ENCODE results near the gene GALNT15.

GALNT15 gene

DNA sequence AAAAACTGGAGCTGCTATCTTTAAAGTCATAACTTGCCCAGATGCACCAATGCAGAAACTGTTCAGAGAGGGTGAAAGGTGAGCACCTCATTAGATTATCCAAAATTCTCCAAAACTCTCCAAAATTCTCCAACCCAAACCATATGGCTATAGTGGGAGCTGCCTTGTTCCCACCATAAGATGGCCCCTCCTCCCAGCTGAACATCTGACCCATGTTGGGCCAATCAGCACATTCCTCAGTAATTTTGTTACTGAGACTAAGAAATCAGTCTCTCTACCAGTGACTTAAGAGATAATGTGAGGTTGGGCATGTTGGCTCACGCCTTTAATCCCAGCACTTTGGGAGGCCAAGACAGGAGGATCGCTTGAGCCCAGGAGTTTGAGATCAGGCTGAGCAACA lies 57.5 kb downstream of the GALNT15 start:
- no peak for DNase-seq

GRCh38 chr3:16233806-16234205 lies 59.3 kb downstream of the GALNT15 start:
- no peak for DNase-seq

GRCh38 chr3:16234281-16234680 lies 59.8 kb downstream of the GALNT15 start:
- no peak for DNase-seq

DNA sequence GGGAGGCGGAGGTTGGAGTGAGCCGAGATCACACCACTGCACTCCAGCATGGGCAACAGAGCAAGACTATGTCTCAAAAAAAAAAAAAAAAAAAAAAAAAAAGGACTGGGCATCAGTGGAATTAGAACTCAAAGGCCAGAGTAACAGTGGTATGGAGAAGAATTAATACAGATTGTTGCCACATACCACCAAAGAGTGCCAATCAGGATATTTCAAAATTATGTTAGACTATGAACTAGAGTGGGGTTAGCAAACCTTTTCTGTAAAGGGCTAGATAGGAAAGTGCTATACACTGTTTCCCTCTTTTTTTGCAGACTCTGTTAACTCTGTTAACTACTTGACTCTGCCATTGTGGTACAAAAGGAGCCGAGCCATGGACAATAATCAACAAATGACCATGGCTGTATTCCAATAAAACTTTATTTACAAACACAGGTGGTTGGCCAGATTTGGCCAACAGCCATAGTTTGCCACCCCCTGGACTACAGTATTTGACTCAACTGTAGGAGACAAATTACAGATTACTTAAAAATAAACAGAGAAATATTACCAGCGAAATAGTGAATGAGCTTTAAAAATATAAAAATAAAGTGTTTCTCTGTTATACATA lies 61.7 kb downstream of the GALNT15 start:
- DNase-seq, result no peak

- DNase-seq, result no peak
Measured at GRCh38 chr3:16236856-16237393, 62.4 kb downstream of the GALNT15 start.

- no peak for DNase-seq
Measured at GRCh38 chr3:16239086-16239770, 64.7 kb downstream of the GALNT15 start.

DNA sequence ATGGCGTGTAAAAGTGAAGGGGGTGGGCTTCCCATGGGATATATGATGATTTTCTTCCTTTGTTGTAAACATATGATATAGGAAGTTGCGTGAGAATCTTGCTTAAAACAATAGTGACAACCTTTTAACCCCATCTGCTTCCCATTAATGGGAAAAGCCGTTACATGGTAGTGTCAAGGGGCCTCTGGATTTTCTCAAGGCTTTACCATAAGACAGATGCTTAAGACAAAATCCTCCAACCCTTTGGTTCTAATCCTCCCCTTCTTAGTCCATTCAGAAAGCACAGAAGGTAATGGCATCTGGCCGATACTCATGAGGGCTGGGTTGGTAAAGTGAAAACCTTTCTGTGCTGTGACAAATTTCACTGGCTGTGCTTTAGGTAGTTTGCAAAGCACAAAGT lies 65.3 kb downstream of the GALNT15 start:
- DNase-seq, result no peak

GRCh38 chr3:16240229-16241023 lies 65.9 kb downstream of the GALNT15 start:
- no peak for DNase-seq

DNA sequence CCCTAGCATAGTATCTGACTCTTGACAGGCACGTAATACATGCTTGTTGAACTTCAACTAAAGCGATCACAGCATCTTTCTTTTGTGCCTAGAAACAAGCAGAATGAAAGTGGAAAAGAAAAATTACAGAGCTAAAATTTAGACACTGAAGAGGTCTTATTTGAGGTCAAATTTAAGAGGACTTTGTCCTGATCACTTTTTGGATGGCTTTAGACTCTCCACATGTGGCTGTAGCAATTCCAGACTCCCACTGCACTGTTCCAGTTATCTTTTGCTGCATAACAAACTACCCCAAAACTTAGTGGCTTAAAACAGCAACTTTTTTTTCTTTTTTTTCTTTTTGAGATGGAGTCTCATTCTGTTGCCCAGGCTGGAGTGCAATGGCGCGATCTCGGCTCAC lies 66.7 kb downstream of the GALNT15 start:
- no peak for DNase-seq

DNA sequence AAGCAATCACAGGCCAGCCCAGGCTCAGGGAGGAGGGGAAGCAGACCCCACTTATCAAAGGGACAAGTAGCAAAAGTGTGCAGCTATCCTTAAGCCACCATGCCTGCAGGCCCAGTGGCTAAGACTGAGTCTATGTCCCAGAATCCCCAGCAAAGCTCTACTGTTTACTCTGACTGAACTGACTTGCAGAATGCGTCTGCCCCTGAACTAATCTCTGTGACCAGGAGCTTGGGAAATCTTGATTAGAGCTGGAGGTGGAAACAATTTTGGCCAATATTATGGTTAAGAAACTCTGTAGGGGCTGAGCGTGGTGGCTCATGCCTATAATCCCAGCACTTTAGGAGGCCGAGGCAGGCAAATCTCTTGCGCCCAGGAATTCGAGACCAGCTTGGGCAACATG lies 67.7 kb downstream of the GALNT15 start:
- no peak for DNase-seq

DNA sequence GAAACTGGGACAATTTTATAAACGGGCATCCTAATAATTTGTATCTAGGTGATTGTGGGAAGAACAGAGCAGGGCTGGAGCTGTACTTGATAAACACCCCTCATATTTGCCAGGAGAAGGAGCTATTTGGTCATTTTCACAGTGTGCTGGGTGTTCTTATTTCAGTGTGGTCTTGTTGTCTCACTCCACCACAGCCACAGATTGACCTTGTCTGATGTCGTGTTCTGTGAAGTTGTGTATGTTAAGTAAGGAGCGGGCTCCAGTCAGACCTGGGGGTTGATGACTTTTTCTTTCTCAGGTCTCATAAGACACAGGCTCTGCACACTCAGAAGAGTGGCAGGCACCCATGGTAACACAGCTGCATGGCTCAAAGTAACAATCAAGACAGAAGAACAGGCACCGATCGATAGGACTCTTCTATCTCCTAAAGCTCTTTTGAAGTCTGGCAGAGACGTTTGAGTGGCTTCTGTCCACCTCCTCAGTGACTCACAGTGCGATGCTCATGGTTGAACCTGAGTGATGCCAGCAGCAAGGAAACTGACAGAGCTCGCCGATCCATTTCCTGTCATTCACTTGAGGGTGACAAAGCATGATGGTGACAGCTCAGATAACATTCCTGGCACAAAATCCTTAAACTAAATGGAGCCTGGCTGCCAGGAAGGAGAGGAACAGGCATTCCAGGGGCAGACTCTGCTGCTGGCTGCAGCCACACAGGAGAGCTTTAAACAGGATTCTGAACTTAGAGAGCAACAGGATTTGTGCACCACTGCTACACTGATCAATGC lies 69.4 kb downstream of the GALNT15 start:
- no peak for DNase-seq

GRCh38 chr3:16245609-16246008 lies 71.1 kb downstream of the GALNT15 start:
- no peak for DNase-seq

DNA sequence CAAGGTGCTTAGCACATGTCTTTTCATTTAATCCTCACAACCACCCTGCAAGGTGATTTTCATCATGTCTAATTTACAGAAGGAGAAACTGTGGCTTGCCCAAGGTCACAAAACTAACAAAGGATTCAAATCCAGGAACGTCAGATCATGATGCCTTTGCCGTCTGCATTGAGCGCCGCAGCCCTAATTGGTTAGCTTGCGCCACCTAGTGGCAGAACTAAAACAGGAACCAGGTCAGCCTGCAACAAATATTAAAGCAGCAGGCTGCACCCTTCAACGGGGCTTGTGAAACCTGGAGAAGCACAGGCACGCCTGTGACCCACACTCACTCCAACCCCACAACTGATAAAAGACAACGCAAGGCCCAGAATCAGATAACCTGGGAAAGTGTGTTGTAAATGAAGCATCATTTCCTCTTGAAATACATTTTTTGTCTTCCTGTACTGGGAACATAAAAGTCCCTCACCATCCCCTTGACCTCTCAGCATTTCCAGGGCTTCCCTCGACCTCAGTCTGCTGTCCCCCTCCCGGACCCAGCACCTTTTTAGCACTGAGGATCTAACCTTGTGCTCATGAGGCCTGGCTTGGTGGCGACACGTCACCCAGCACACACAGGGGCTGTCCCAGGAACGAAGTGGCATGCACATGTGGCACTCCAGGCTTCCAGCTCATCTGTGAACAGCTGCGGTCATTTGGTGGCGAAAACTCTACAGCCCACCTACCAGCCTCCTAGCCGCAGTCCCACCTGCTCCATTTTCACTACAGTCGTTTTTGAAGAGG lies 73.0 kb downstream of the GALNT15 start:
- DNase-seq, result peak; percentile 65 to 90 (median 76)

DNA sequence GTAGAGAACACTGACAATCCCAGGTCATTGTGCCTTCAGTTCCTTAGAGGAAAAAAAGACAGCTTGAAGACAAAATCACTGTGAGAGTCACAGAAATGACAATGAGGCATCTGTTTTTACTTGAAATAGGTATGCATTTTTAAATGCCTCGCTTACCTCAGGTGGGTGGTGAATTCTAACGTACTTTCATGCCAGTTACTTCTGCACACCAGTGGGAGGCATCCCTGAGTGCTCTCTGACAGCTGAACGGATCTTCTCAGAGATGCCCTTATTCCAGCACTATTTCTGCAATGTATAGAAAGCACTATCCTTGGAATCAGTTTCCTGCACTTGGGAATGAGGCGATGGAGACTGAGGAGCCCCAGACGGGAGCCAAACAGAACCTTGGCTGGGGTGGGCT lies 74.1 kb downstream of the GALNT15 start:
- DNase-seq, result no peak

GRCh38 chr3:16249336-16249735 lies 74.9 kb downstream of the GALNT15 start:
- no peak for DNase-seq

DNA sequence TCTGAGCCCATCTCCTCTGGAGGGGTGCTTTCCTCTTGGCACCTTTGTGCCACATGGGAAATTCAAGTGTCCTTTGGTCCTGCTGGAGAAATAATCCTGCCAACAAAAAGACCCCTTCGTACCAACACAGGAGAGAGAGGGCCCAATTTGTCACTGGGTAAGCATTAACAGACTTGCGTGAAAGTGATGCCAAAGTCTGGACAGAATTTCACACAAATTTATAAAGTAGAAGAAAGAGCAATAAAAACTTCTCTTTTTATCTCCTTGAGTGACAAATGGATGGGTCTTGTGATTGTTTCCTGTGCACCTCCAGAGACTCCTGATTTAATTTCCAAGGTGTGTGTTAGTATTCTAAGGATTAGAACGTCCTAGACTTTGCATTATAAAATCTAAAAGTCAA lies 75.4 kb downstream of the GALNT15 start:
- DNase-seq, result no peak

DNA sequence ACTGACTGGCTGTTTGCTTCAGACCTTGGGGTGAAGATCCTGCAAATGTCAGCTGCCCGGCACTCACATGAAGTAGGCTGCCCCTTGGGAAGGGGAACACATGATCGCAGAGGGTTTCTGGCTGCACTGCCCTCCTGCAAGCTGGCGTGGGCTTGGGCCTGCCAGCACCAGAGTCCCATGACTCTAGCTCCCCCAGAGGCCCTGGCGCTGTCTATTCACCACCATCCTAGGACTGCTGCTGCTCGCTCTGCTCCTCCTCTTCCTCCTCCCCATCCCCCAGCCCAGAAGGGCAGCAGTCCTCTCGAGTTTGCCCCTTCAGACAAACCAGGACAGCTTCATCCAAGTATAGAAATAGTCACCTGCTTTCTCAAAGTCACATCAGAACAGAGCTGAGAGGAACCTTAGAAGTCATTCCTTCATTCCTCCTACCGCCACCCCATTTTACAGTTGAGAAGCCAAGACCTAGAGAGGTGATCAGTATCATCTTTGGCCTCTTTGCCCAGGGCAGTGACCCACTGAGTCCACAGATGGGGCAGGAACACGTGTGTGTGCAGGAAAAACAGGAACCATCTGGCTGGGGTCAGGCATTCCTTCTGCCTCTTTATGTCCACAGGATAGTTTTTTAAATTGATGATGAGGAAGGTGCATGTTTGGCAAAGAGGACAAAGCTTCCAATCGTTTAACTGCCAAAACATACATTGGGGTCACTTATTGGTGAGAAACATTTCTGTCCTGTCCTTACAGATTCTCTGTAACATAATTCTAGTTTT lies 77.0 kb downstream of the GALNT15 start:
- DNase-seq, result no peak

- peak in 1 of 3 experiments; percentile 3 for DNase-seq
Measured at GRCh38 chr3:16252243-16252978, 77.9 kb downstream of the GALNT15 start.

GRCh38 chr3:16252988-16253387 lies 78.5 kb downstream of the GALNT15 start:
- DNase-seq, result no peak

DNA sequence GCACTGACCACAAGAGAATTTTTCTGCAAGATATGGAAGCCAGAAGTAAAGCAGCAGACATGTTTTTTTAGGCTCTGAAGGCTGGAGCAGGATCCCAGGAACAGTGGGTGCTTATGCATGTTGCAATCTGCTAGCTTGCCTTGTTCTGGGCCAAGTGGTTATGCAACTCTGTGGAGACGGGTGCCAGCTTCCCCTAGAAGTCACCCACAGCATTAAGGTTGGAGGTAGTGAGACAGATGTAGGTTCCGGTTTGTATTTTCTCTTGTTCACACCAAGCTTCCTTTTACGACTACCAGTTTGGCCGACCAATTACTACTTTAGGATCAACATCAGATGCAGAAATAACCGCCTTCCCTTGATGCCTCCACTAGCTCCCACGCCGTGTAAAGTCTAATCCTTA lies 79.1 kb downstream of the GALNT15 start:
- no peak for DNase-seq

DNA sequence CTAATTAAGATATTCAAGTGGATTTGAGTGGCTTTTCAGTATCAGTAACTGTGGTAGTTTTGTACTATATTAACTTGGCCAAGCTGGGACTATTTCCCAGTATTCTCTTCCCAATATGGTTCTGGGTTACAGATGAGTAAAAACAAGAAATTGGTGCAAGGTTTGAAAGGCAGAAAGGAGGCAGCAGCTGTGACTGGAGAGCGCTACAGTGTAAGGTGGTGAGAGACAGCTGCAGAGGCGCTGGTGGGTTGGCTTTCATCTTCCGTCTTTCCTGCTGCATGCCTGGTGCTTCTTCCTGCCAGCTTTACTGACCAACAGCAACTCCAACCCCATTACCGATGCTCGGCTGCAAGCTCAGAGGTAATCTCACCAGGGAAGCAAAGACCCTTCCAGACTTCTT lies 80.4 kb downstream of the GALNT15 start:
- DNase-seq, result peak in 2 of 3 experiments; percentile 39 to 71
